Measurements from ENCODE around the gene ZFC3H1. TPM values are rescaled to one million over a fixed set of nuclear protein-coding genes. Genes with fewer than 3 reads are reported as not detected.
A peak's percentile ranks its signal among the peaks of the same experiment; 100 is the strongest.

Gene ZFC3H1
- total RNA-seq, 1 donor from 2014 or later = 57.1 TPM

- ATAC-seq = peak in 1 of 2 donors; percentile 54
- Histone ChIP-seq H3K27ac (no peak overlapping the region), H3K4me1 (no peaks in the 10 kb centered on the region), H3K36me3 (peaks cover 100% of the 10 kb centered on the region), H3K4me3 (no peak overlapping the region), H3K27me3 (ENCODE audit: low read depth) (no peaks in the 10 kb centered on the region), H3K9me3 (no peaks in the 10 kb centered on the region)
- TF ChIP-seq, protein P1, sequence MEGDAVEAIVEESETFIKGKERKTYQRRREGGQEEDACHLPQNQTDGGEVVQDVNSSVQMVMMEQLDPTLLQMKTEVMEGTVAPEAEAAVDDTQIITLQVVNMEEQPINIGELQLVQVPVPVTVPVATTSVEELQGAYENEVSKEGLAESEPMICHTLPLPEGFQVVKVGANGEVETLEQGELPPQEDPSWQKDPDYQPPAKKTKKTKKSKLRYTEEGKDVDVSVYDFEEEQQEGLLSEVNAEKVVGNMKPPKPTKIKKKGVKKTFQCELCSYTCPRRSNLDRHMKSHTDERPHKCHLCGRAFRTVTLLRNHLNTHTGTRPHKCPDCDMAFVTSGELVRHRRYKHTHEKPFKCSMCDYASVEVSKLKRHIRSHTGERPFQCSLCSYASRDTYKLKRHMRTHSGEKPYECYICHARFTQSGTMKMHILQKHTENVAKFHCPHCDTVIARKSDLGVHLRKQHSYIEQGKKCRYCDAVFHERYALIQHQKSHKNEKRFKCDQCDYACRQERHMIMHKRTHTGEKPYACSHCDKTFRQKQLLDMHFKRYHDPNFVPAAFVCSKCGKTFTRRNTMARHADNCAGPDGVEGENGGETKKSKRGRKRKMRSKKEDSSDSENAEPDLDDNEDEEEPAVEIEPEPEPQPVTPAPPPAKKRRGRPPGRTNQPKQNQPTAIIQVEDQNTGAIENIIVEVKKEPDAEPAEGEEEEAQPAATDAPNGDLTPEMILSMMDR (IDR thresholded peaks at IDR 0.05) = no peak
- DNase-seq = no peak
- intact Hi-C loops (cut with DNase I) = no loop called here
Measured at GRCh38 chr12:71627438-71628002, 36.1 kb downstream of the ZFC3H1 start.

- DNase-seq = no peak
- ATAC-seq = no peak
Measured at GRCh38 chr12:71626768-71627167, 36.9 kb downstream of the ZFC3H1 start.

DNA sequence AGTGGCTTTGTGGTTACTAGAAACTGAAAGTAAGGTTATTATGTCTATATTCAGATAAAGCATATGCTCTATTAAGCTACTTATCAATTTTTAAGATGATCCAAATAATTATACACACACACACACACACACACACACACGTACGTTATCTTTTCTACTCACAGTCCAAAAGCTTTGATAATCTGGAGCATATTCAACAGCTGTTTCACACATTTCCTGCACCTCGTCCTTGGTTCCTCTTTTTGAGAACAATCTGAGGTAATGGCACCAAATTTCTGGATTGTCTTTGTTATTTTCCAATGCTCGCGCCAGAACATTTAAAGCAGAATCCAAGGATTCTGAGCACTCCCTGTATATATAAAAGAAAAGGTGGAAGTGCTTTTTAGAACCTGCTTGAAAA is 37.5 kb downstream of the ZFC3H1 start:
- no peaks in the 10 kb centered on the region for H3K27me3 ChIP-seq (ENCODE audit: low read depth)
- intact Hi-C loops (cut with DNase I) = no loop called here
- no peak for DNase-seq
- no peaks in the 10 kb centered on the region for H3K9me3 ChIP-seq
- H3K36me3 ChIP-seq = peaks cover 100% of the 10 kb centered on the region
- no peak overlapping the region for H3K27ac ChIP-seq
- no peaks in the 10 kb centered on the region for H3K4me1 ChIP-seq
- H3K4me3 ChIP-seq = no peak overlapping the region
- ATAC-seq = no peak
- TF ChIP-seq, protein P1 (IDR thresholded peaks at IDR 0.05) = no peak

More at GRCh38 chr12:71626768-71627167, 36.9 kb downstream of the ZFC3H1 start:
- H3K36me3 ChIP-seq = peaks cover 100% of the 10 kb centered on the region
- no peaks in the 10 kb centered on the region for H3K9me3 ChIP-seq
- H3K27ac ChIP-seq = no peak overlapping the region
- intact Hi-C loops (cut with DNase I) = no loop called here
- no peaks in the 10 kb centered on the region for H3K4me1 ChIP-seq
- no peaks in the 10 kb centered on the region for H3K27me3 ChIP-seq (ENCODE audit: low read depth)
- TF ChIP-seq, protein P1 (IDR thresholded peaks at IDR 0.05) = no peak
- no peak overlapping the region for H3K4me3 ChIP-seq

DNA sequence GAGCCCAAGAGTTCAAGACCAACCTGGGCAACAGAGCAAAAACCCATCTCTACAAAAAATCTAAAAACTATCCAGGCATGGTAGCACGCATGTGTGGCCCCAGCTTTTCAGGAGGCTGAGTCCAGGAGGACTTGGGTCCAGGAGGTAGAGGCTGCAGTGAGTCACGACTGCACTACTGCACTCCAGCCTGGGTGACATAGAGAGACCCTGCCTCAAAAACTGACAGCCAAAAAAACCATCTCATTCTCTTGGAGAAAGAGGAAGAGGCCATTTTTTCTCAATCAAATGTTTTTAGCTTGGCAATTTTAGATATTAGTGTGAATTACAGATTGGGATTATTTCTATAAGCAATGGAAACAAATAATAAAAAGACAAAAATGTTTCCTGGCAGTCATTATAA is 38.2 kb downstream of the ZFC3H1 start:
- Histone ChIP-seq H3K4me1 (no peaks in the 10 kb centered on the region), H3K4me3 (no peak overlapping the region), H3K36me3 (peaks cover 100% of the 10 kb centered on the region), H3K27ac (no peak overlapping the region), H3K9me3 (no peaks in the 10 kb centered on the region), H3K27me3 (ENCODE audit: low read depth) (no peaks in the 10 kb centered on the region)
- TF ChIP-seq, protein P1 (IDR thresholded peaks at IDR 0.05) = no peak
- ATAC-seq (no peak), DNase-seq (no peak)
- intact Hi-C loops (cut with DNase I) = no loop called here

DNA sequence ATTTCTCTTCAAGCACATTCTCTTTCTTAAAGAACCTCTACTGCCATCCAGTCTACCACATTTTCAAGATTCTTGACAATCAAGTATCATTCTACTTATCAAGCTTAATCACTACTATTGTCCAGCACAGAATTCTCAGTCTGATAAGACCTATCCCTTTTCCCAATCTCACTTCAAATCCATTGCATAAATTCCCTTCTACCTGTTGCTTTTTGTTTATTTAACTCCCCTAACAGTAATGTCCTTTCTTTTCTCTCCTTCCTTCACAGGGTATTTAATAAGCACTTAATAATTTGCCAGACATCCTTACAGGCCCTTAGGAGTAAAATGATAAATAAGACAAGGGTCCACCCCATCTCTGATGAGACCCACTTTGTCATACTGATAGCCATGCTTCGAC is 41.7 kb downstream of the ZFC3H1 start:
- intact Hi-C loops (cut with DNase I) = no loop called here
- DNase-seq = no peak
- Histone ChIP-seq H3K27me3 (ENCODE audit: low read depth) (no peaks in the 10 kb centered on the region), H3K4me3 (no peak overlapping the region), H3K36me3 (peaks cover 100% of the 10 kb centered on the region), H3K4me1 (no peaks in the 10 kb centered on the region), H3K9me3 (no peaks in the 10 kb centered on the region), H3K27ac (no peak overlapping the region)
- ATAC-seq = no peak
- TF ChIP-seq, protein P1 (IDR thresholded peaks at IDR 0.05) = no peak

Data from lower lobe of right lung (tissue), 2 donors.